Endothelial cell (in vitro differentiated cells): ENCODE data around the gene PLXNA1. TPM values are rescaled to one million over a fixed set of nuclear protein-coding genes. Genes with fewer than 3 reads are reported as not detected.

ENCODE experiments used
- DNase-seq: peaks from one replicate; pipeline ENCODE4 v3.0.0; 2021; ENCODE audit warnings: low spot score
- H3K27ac Mint-ChIP-seq: one replicate; pipeline ENCODE4 v1.8.0; 2021; ENCODE audit warnings: mixed read lengths, inconsistent platforms; ENCODE audit not compliant: unreplicated experiment
- H3K27me3 Mint-ChIP-seq: one replicate; pipeline ENCODE4 v1.8.0; 2021; ENCODE audit warnings: mild to moderate bottlenecking, moderate library complexity, mixed read lengths, inconsistent platforms; ENCODE audit not compliant: unreplicated experiment
- H3K36me3 Mint-ChIP-seq: one replicate; pipeline ENCODE4 v1.8.0; 2021; ENCODE audit warnings: mild to moderate bottlenecking, low read depth, mixed read lengths, inconsistent platforms; ENCODE audit not compliant: unreplicated experiment
- H3K4me1 Mint-ChIP-seq: one replicate; pipeline ENCODE4 v1.8.0; 2021; ENCODE audit warnings: mild to moderate bottlenecking, mixed read lengths, inconsistent platforms; ENCODE audit not compliant: unreplicated experiment
- H3K4me3 Mint-ChIP-seq: one replicate; pipeline ENCODE4 v1.8.0; 2021; ENCODE audit warnings: mild to moderate bottlenecking, mixed read lengths, inconsistent platforms; ENCODE audit not compliant: unreplicated experiment
- H3K9me3 Mint-ChIP-seq: one replicate; pipeline ENCODE4 v1.8.0; 2021; ENCODE audit warnings: mixed read lengths, inconsistent platforms; ENCODE audit not compliant: unreplicated experiment
- CTCF ChIP-seq: fragments of 200-600 bp; sonication (generic); IDR thresholded peaks from one replicate; pipeline ENCODE4 v1.5.0; 2021; ENCODE audit warnings: antibody characterized with exemption; ENCODE audit not compliant: unreplicated experiment
- total RNA-seq: library from RNA; stranded (reverse); fragmentation: NEBNext Ultra II Directional; extraction: Animal tissue kit (Norgen Biotek cat#: 25700); gene quantifications from one replicate; pipeline ENCODE4 v1.2.1, GENCODE V29; 2021; ENCODE audit not compliant: unreplicated experiment

PLXNA1 gene
- total RNA-seq, 1 donor from 2014 or later = 31.8 TPM

- peaks cover 2% of the 10 kb centered on the region for H3K4me1 Mint-ChIP-seq
- no peak for TF ChIP-seq CTCF
- no peak overlapping the region for H3K27ac Mint-ChIP-seq
- no peak for DNase-seq
- H3K4me3 Mint-ChIP-seq = no peak overlapping the region
- no peaks in the 10 kb centered on the region for H3K36me3 Mint-ChIP-seq
- H3K9me3 Mint-ChIP-seq = no peaks in the 10 kb centered on the region
- peaks cover 9% of the 10 kb centered on the region for H3K27me3 Mint-ChIP-seq
These were observed 30.5 kb upstream of the PLXNA1 start for GRCh38 chr3:126952261-126952982.

GRCh38 chr3:126952983-126953660 lies 29.8 kb upstream of the PLXNA1 start:
- no peak for TF ChIP-seq CTCF
- H3K9me3 Mint-ChIP-seq = no peaks in the 10 kb centered on the region
- H3K4me3 Mint-ChIP-seq = no peak overlapping the region
- no peak overlapping the region for H3K27ac Mint-ChIP-seq
- peaks cover 10% of the 10 kb centered on the region for H3K27me3 Mint-ChIP-seq
- DNase-seq = no peak
- no peaks in the 10 kb centered on the region for H3K4me1 Mint-ChIP-seq
- no peaks in the 10 kb centered on the region for H3K36me3 Mint-ChIP-seq

- Mint-ChIP-seq H3K27me3 (peaks cover 14% of the 10 kb centered on the region), H3K4me1 (no peaks in the 10 kb centered on the region), H3K4me3 (no peak overlapping the region), H3K36me3 (peaks cover 4% of the 10 kb centered on the region), H3K27ac (no peak overlapping the region), H3K9me3 (no peaks in the 10 kb centered on the region)
- DNase-seq = no peak
- no peak for TF ChIP-seq CTCF
These were observed 28.6 kb upstream of the PLXNA1 start for GRCh38 chr3:126954141-126954842.

- Mint-ChIP-seq H3K27ac (no peak overlapping the region), H3K27me3 (peaks cover 16% of the 10 kb centered on the region), H3K9me3 (no peaks in the 10 kb centered on the region), H3K4me3 (no peak overlapping the region), H3K36me3 (peaks cover 4% of the 10 kb centered on the region), H3K4me1 (peaks cover 3% of the 10 kb centered on the region)
- DNase-seq = no peak
- TF ChIP-seq CTCF = no peak
These were observed 27.7 kb upstream of the PLXNA1 start for GRCh38 chr3:126955004-126955790.
